GM12874 (cell line): ENCODE measurements around the gene SPDYE3.

Experiments
- CTCF ChIP-seq: IDR thresholded peaks from 2 replicates; pipeline ENCODE4 v1.5.1; 2011; ENCODE audit warnings: low read depth, mild to moderate bottlenecking, control low read depth, low read length, moderate library complexity; ENCODE audit not compliant: insufficient read depth

Gene SPDYE3

GRCh38 chr7:100366411-100367250, 59.1 kb downstream of the SPDYE3 start:
- no peak for TF ChIP-seq CTCF

- no peak for TF ChIP-seq CTCF
These were observed 59.7 kb downstream of the SPDYE3 start for GRCh38 chr7:100367251-100367620.

GRCh38 chr7:100367676-100368613, 60.4 kb downstream of the SPDYE3 start:
- TF ChIP-seq CTCF, result 0 out of 2 replicates have a peak, but pooled peaks have one; percentile 2

- no peak for TF ChIP-seq CTCF
These were observed 61.6 kb downstream of the SPDYE3 start for GRCh38 chr7:100369105-100369504.

GRCh38 chr7:100370303-100370702, 62.8 kb downstream of the SPDYE3 start:
- no peak for TF ChIP-seq CTCF

GRCh38 chr7:100370746-100371145, 63.2 kb downstream of the SPDYE3 start:
- no peak for TF ChIP-seq CTCF

GRCh38 chr7:100371561-100372171, 64.2 kb downstream of the SPDYE3 start:
- no peak for TF ChIP-seq CTCF
